Transverse colon (tissue), 4 donors: ENCODE measurements around the gene SORL1. TPM values are rescaled to one million over a fixed set of nuclear protein-coding genes. Genes with fewer than 3 reads are reported as not detected.

Experiments
- DNase-seq: peaks from one replicate; pipeline ENCODE4 v3.0.0-alpha.2; 2019
- H3K27ac ChIP-seq, 4 donors: fragments of 200-600 bp; sonication (generic); 2 replicates each; pipeline ENCODE4 v1.5.1; 2016 to 2018; ENCODE audit warnings: inconsistent platforms in 4 of 4
- H3K27me3 ChIP-seq: fragments of 200-600 bp; sonication (generic); 2 replicates; pipeline ENCODE4 v1.5.1; 2017; ENCODE audit warnings: inconsistent platforms
- H3K36me3 ChIP-seq, 4 donors: fragments of 200-600 bp; sonication (generic); 2 replicates each; pipeline ENCODE4 v1.5.1; 2017 to 2019; ENCODE audit warnings: inconsistent platforms in 4 of 4
- H3K4me1 ChIP-seq, 4 donors: fragments of 200-600 bp; sonication (generic); 2 replicates each; pipeline ENCODE4 v1.5.1; 2017 to 2020; ENCODE audit warnings: inconsistent platforms in 4 of 4
- H3K4me3 ChIP-seq, 4 donors: fragments of 200-600 bp; sonication (generic); 1 replicate in 1 of 4; 2 replicates in 3 of 4; pipeline versions ENCODE4 v1.5.1 to v1.6.1; 2017 to 2019; ENCODE audit warnings: inconsistent platforms in 4 of 4
- H3K9me3 ChIP-seq, 2 donors: fragments of 200-600 bp; sonication (generic); 2 replicates each; pipeline ENCODE4 v1.5.1; 2017 to 2019; ENCODE audit warnings: inconsistent platforms in 2 of 2
- EP300 ChIP-seq: sonication (generic); formaldehyde crosslinking; IDR thresholded peaks from one replicate; pipeline ENCODE4 v1.6.1; 2017; ENCODE audit warnings: antibody characterized with exemption, low read depth
- POLR2A ChIP-seq: fragments of 450-650 bp; IDR thresholded peaks from one replicate; pipeline ENCODE4 v1.6.1; 2016; ENCODE audit warnings: antibody characterized with exemption, mild to moderate bottlenecking, moderate library complexity
- POLR2AphosphoS5 ChIP-seq, 3 donors: sonication (generic); formaldehyde crosslinking; IDR thresholded peaks; one replicate each; pipeline ENCODE4 v1.6.1; 2016; ENCODE audit warnings: antibody characterized with exemption in 3 of 3
- WGBS, 2 donors: methylation state at CpG; one replicate each; pipeline ENCODE4 v1.1.5; 2018; ENCODE audit warnings: low coverage in 1 of 2; 5-methylcytosine and 5-hydroxymethylcytosine counted together
- in situ Hi-C, 4 donors: fragments of 200-750 bp; cut with MboI; loops; one replicate each; pipeline versions ENCODE4 v1.15.0 to v1.15.1; 2017; ENCODE audit warnings: low sequenced_read_pairs in 3 of 4, low pct_ligation_motif_present in 1 of 4, low pct_unique_long_range_greater_than_20kb in 1 of 4
- intact Hi-C: fragments of 100-400 bp; cut with DNase I; formaldehyde crosslinking; loops from one replicate; pipeline ENCODE4 v1.15.1; 2023; ENCODE audit warnings: low total_unique reads
- total RNA-seq, 4 donors: library from RNA; depleted of rRNA; stranded (reverse); fragments of >200 nt; gene quantifications; one replicate each; pipeline ENCODE4 v1.1.0, GENCODE V29; 2016
- TF ChIP-seq, protein P1 (sequence below), 5 experiments: fragments of 200-600 bp in 3 of 5; fragments of 450-650 bp in 2 of 5; sonication (generic) in 3 of 5; IDR thresholded peaks; 1 replicate in 2 of 5; 2 replicates in 3 of 5; pipeline ENCODE4 v1.5.1; 2016 to 2017; ENCODE audit warnings: antibody characterized with exemption in 5 of 5, inconsistent platforms in 3 of 5, mild to moderate bottlenecking in 2 of 5, moderate library complexity in 1 of 5

The SORL1 gene
- total RNA-seq, 4 donors from 2014 or later: 81.6 to 338 (median 129) TPM

GRCh38 chr11:121651257-121651605 lies 199.1 kb downstream of the SORL1 start:
- H3K36me3 ChIP-seq: no peaks in the 10 kb centered on the region
- H3K27me3 ChIP-seq: no peaks in the 10 kb centered on the region
- H3K27ac ChIP-seq: no peak overlapping the region
- H3K4me1 ChIP-seq: peaks cover 0 to 11% (median 4%) of the 10 kb centered on the region in 4 donors
- H3K9me3 ChIP-seq: no peaks in the 10 kb centered on the region
- DNase-seq: no peak
- in situ Hi-C loops (loop anchor here (10.0 to 25.0 kb wide), 6 partner anchors 454 to 861 kb away; no protein-coding TSS in a partner anchor), intact Hi-C loops (loop anchor here (10.0 kb wide), 1 partner anchor 854 kb away; no protein-coding TSS in a partner anchor)
- no peak for TF ChIP-seq POLR2A
- TF ChIP-seq, protein P1, sequence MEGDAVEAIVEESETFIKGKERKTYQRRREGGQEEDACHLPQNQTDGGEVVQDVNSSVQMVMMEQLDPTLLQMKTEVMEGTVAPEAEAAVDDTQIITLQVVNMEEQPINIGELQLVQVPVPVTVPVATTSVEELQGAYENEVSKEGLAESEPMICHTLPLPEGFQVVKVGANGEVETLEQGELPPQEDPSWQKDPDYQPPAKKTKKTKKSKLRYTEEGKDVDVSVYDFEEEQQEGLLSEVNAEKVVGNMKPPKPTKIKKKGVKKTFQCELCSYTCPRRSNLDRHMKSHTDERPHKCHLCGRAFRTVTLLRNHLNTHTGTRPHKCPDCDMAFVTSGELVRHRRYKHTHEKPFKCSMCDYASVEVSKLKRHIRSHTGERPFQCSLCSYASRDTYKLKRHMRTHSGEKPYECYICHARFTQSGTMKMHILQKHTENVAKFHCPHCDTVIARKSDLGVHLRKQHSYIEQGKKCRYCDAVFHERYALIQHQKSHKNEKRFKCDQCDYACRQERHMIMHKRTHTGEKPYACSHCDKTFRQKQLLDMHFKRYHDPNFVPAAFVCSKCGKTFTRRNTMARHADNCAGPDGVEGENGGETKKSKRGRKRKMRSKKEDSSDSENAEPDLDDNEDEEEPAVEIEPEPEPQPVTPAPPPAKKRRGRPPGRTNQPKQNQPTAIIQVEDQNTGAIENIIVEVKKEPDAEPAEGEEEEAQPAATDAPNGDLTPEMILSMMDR (IDR thresholded peaks at IDR 0.05): no peak
- no peak for TF ChIP-seq EP300
- TF ChIP-seq POLR2AphosphoS5 (IDR thresholded peaks at IDR 0.05): no peak
- no peak overlapping the region for H3K4me3 ChIP-seq
- 84% methylated on average over 2 of the region's 2 CpGs; no CpG with 5 or more reads in 1 of the 2 donors for WGBS, 2 donors

DNA sequence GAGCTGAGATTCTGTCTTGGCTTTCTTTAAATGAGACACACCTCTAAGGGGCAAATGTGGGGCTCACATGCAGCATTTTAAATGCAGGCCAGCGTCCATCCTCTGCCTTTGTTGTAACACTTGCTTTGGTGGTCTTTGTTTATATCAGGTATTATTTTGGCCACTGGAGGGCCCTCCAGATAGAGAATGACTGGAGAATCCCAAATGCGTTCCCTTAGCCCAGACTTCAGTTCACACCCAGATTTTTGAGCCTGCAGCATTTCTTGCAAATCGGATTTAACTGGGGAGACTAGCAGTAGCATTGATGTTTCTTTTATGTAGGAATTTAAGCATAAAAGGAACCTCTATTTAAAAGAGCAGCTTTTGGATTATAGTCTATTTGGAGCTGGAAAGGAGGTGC lies 200.9 kb downstream of the SORL1 start:
- DNase-seq: no peak
- H3K9me3 ChIP-seq: no peaks in the 10 kb centered on the region
- WGBS, 2 donors: 63 to 67% methylated on average over 2 to 3 of the region's 3 CpGs
- H3K27me3 ChIP-seq: no peaks in the 10 kb centered on the region
- TF ChIP-seq POLR2AphosphoS5 (IDR thresholded peaks at IDR 0.05): no peak
- TF ChIP-seq, protein P1 (IDR thresholded peaks at IDR 0.05): peak in 1 of 5 experiments; percentile 23
- TF ChIP-seq EP300: no peak
- TF ChIP-seq POLR2A: no peak
- no peak overlapping the region for H3K4me3 ChIP-seq
- H3K4me1 ChIP-seq: peaks cover 0 to 18% (median 6%) of the 10 kb centered on the region in 4 donors
- in situ Hi-C loops (loop anchor here (10.0 to 25.0 kb wide), 6 partner anchors 452 to 859 kb away; no protein-coding TSS in a partner anchor), intact Hi-C loops (loop anchor here (10.0 kb wide), 1 partner anchor 852 kb away; no protein-coding TSS in a partner anchor)
- no peaks in the 10 kb centered on the region for H3K36me3 ChIP-seq
- H3K27ac ChIP-seq: no peak overlapping the region

DNA sequence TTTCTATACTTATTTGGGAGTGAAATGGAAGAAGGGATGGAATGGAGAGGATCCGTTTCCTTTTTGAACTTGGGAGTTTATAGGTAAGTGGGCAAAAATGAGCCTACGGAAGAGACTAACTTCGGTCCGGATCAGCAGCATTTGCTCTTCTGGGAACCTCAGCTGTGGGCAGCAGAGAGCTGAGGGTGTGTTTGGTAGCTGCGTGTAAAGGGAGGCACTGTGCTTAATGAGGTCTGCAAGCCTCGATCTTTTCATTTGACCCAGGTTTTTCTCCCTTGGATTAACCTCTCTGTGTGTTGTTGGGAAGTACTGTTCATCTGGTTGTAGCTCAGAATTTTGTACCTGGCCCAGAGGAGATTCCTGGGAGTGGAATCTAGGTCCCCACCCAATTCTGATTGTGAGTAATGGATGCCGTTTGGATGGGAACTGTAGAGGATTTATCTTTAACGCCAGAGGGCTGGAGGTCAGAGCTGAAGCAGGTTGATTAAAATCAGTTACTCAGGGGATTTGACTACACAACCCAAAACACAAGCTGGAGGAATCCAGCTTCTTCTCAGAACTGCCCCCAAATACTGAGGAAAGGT lies 202.2 kb downstream of the SORL1 start:
- in situ Hi-C loops: loop anchor here (10.0 to 25.0 kb wide), 6 partner anchors 450 to 858 kb away; no protein-coding TSS in a partner anchor
- H3K4me1 ChIP-seq: peaks cover 0 to 18% (median 6%) of the 10 kb centered on the region in 4 donors
- H3K4me3 ChIP-seq: no peak overlapping the region
- H3K27ac ChIP-seq: peak overlapping the region in 3 of 4 donors; percentile 77 to 91 (median 86)
- no peaks in the 10 kb centered on the region for H3K36me3 ChIP-seq
- no peaks in the 10 kb centered on the region for H3K9me3 ChIP-seq
- intact Hi-C loops: loop anchor here (10.0 kb wide), 1 partner anchor 850 kb away; no protein-coding TSS in a partner anchor
- TF ChIP-seq, protein P1 (IDR thresholded peaks at IDR 0.05): no peak
- TF ChIP-seq EP300 (no peak), POLR2AphosphoS5 (IDR thresholded peaks at IDR 0.05) (no peak), POLR2A (no peak)
- no peak for DNase-seq
- no peaks in the 10 kb centered on the region for H3K27me3 ChIP-seq
- 60 to 70% methylated on average over 4 to 8 of the region's 8 CpGs for WGBS, 2 donors

GRCh38 chr11:121654843-121655536 lies 202.9 kb downstream of the SORL1 start:
- Histone ChIP-seq H3K36me3 (no peaks in the 10 kb centered on the region), H3K27me3 (no peaks in the 10 kb centered on the region), H3K27ac (peak overlapping the region; percentile 77 to 91 (median 82)), H3K9me3 (no peaks in the 10 kb centered on the region), H3K4me1 (peaks cover 0 to 18% (median 6%) of the 10 kb centered on the region in 4 donors), H3K4me3 (peak overlapping the region in 3 of 4 donors; percentile 15 to 44 (median 28))
- WGBS, 2 donors: 28 to 34% methylated on average over 7 to 16 of the region's 16 CpGs
- no peak for DNase-seq
- intact Hi-C loops (loop anchor here (5.0 to 10.0 kb wide), 2 partner anchors 547 to 850 kb away; no protein-coding TSS in a partner anchor), in situ Hi-C loops (loop anchor here (10.0 to 25.0 kb wide), 6 partner anchors 450 to 857 kb away; no protein-coding TSS in a partner anchor)
- TF ChIP-seq, protein P1 (IDR thresholded peaks at IDR 0.05): no peak
- TF ChIP-seq POLR2A (no peak), POLR2AphosphoS5 (IDR thresholded peaks at IDR 0.05) (no peak), EP300 (no peak)
